PFSK-1 (cell line): ENCODE data around the gene FCHO1.

Experiments
- POLR2AphosphoS5 ChIP-seq: IDR thresholded peaks from 2 replicates; pipeline ENCODE4 v1.6.1; 2012; ENCODE audit warnings: low read depth, mild to moderate bottlenecking, control low read depth, low read length, moderate library complexity
- SIN3A ChIP-seq: IDR thresholded peaks from 2 replicates; pipeline ENCODE4 v1.6.1; 2012; ENCODE audit warnings: mild to moderate bottlenecking, low read length, moderate library complexity, borderline replicate concordance; ENCODE audit not compliant: insufficient read depth

GRCh38 chr19:17755977-17756670, 4.8 kb downstream of the FCHO1 start:
- TF ChIP-seq SIN3A (no peak), POLR2AphosphoS5 (no peak)
